H1 (cell line): ENCODE data around the gene PKP1. TPM values are rescaled to one million over a fixed set of nuclear protein-coding genes. Genes with fewer than 3 reads are reported as not detected.

Experiments
- CTCF ChIA-PET: fragments of 300-600 bp; sonication (Branson Sonifier 250); formaldehyde crosslinking; loops from one replicate; lab custom pipeline; 2021; ENCODE audit not compliant: partially characterized antibody; lab: Charles Lee
- POLR2A ChIA-PET: fragments of 300-600 bp; sonication (Branson Sonifier 250); formaldehyde crosslinking; loops from one replicate; lab custom pipeline; 2021; ENCODE audit warnings: inconsistent platforms; ENCODE audit not compliant: partially characterized antibody; lab: Charles Lee
- DNase-seq, 2 experiments: peaks; one replicate each; pipeline versions ENCODE4 v3.0.0 to v3.0.0-alpha.2; 2010 to 2022; ENCODE audit warnings: low spot score in 2 of 2, low read depth in 1 of 2, mixed read lengths in 1 of 2
- FAIRE-seq: peaks from 2 replicates; lab custom pipeline; 2011; peaks lifted over from hg19 to GRCh38; lab: Jason Lieb, UNC
- H2AFZ ChIP-seq: 2 replicates; pipeline ENCODE4 v1.8.1; 2012; ENCODE audit warnings: low read length, inconsistent platforms
- H2AK5ac ChIP-seq: 2 replicates; pipeline ENCODE4 v1.6.1; 2013; ENCODE audit warnings: low read depth, low read length
- H2BK120ac ChIP-seq: replicated peaks from 2 replicates; pipeline ENCODE3; 2013; ENCODE audit warnings: low read depth, low read length, inconsistent platforms
- H2BK12ac ChIP-seq: 2 replicates; pipeline ENCODE4 v1.6.1; 2013; ENCODE audit warnings: low read depth, low read length
- H2BK15ac ChIP-seq: 2 replicates; pipeline ENCODE4 v1.6.1; 2013; ENCODE audit warnings: low read length
- H2BK20ac ChIP-seq: 2 replicates; pipeline ENCODE4 v1.6.1; 2013; ENCODE audit warnings: low read length
- H2BK5ac ChIP-seq: 2 replicates; pipeline ENCODE4 v1.6.1; 2013; ENCODE audit warnings: low read depth, low read length
- H3K14ac ChIP-seq: 2 replicates; pipeline ENCODE4 v1.6.1; 2013; ENCODE audit warnings: inconsistent platforms; ENCODE audit not compliant: insufficient read length
- H3K18ac ChIP-seq: 2 replicates; pipeline ENCODE4 v1.6.1; 2013; ENCODE audit warnings: low read length; ENCODE audit errors: extremely low read depth
- H3K23ac ChIP-seq: 2 replicates; pipeline ENCODE4 v1.6.1; 2013; ENCODE audit warnings: inconsistent platforms; ENCODE audit not compliant: insufficient read length
- H3K23me2 ChIP-seq: 2 replicates; pipeline ENCODE4 v1.6.1; 2013; ENCODE audit warnings: low read depth, low read length
- H3K27ac ChIP-seq: 2 replicates; pipeline ENCODE4 v1.6.1; 2011; ENCODE audit warnings: low read depth, low read length, inconsistent platforms
- H3K27me3 ChIP-seq, 4 experiments: replicated peaks in 1 of 4; 1 replicate in 1 of 4; 2 replicates in 3 of 4; pipeline versions ENCODE4 v1.6.1 to v1.8.1; 2011 to 2013; ENCODE audit warnings: low read length in 3 of 4, mild to moderate bottlenecking in 3 of 4, inconsistent platforms in 2 of 4, mixed read lengths in 2 of 4, moderate library complexity in 1 of 4; ENCODE audit not compliant: control insufficient read depth in 3 of 4, insufficient read depth in 3 of 4; ENCODE audit errors: extremely low read depth in 1 of 4
- H3K36me3 ChIP-seq, 4 experiments: 2 replicates each; pipeline versions ENCODE4 v1.6.1 to v1.8.1; 2011 to 2013; ENCODE audit warnings: mild to moderate bottlenecking in 4 of 4, low read length in 3 of 4, moderate library complexity in 2 of 4, control low read depth in 1 of 4, inconsistent platforms in 1 of 4; ENCODE audit not compliant: insufficient read depth in 4 of 4, control insufficient read depth in 2 of 4
- H3K4ac ChIP-seq: replicated peaks from 2 replicates; pipeline ENCODE3; 2013; ENCODE audit warnings: low read length, low read depth, mixed read lengths, inconsistent platforms; ENCODE audit not compliant: insufficient read length
- H3K4me1 ChIP-seq, 4 experiments: replicated peaks in 1 of 4; 1 replicate in 1 of 4; 2 replicates in 3 of 4; pipeline versions ENCODE4 v1.6.1 to v1.8.1; 2011 to 2013; ENCODE audit warnings: low read length in 3 of 4, inconsistent platforms in 2 of 4, mixed read lengths in 1 of 4; ENCODE audit not compliant: insufficient read depth in 4 of 4, control insufficient read depth in 3 of 4
- H3K4me2 ChIP-seq, 2 experiments: 2 replicates each; pipeline versions ENCODE4 v1.6.1 to v1.8.1; 2011 to 2013; ENCODE audit warnings: low read depth in 2 of 2, low read length in 2 of 2, control low read depth in 1 of 2, inconsistent platforms in 1 of 2, mild to moderate bottlenecking in 1 of 2; ENCODE audit not compliant: insufficient read depth in 1 of 2
- H3K4me3 ChIP-seq, 4 experiments: fragments of 200-600, 300-600 bp in 1 of 4; sonication (generic), shearing (Covaris generic), sonication (Bioruptor Twin) in 1 of 4; 2 replicates each; pipeline versions ENCODE4 v1.5.1 to v1.8.1; 2011 to 2016; ENCODE audit warnings: low read length in 4 of 4, low read depth in 3 of 4, control low read depth in 2 of 4, inconsistent platforms in 2 of 4, mild to moderate bottlenecking in 2 of 4, mixed read lengths in 1 of 4, moderate library complexity in 1 of 4; ENCODE audit not compliant: insufficient read depth in 2 of 4; ENCODE audit errors: extremely low read depth in 1 of 4
- H3K56ac ChIP-seq: replicated peaks from 2 replicates; pipeline ENCODE3; 2013; ENCODE audit warnings: low read depth, mild to moderate bottlenecking, mixed read lengths, low read length, inconsistent platforms; ENCODE audit not compliant: insufficient read length
- H3K79me1 ChIP-seq: 2 replicates; pipeline ENCODE4 v1.6.1; 2013; ENCODE audit warnings: low read depth, low read length, control low read depth
- H3K79me2 ChIP-seq, 2 experiments: 2 replicates each; pipeline versions ENCODE4 v1.6.1 to v1.8.1; 2012 to 2013; ENCODE audit warnings: low read length in 2 of 2, mild to moderate bottlenecking in 2 of 2, inconsistent platforms in 1 of 2; ENCODE audit not compliant: insufficient read depth in 2 of 2, control insufficient read depth in 1 of 2
- H3K9ac ChIP-seq, 4 experiments: replicated peaks in 1 of 4; 1 replicate in 1 of 4; 2 replicates in 3 of 4; pipeline versions ENCODE4 v1.6.1 to v1.8.1; 2011 to 2013; ENCODE audit warnings: low read depth in 3 of 4, low read length in 3 of 4, control low read depth in 2 of 4, mild to moderate bottlenecking in 2 of 4, moderate library complexity in 2 of 4, inconsistent platforms in 1 of 4; ENCODE audit errors: extremely low read depth in 1 of 4
- H3K9me3 ChIP-seq, 2 experiments: 2 replicates each; pipeline versions ENCODE4 v1.6.1 to v1.8.1; 2012 to 2013; ENCODE audit warnings: mild to moderate bottlenecking in 2 of 2, moderate library complexity in 2 of 2, control low read depth in 1 of 2, inconsistent platforms in 1 of 2, low read depth in 1 of 2, low read length in 1 of 2, mixed read lengths in 1 of 2; ENCODE audit not compliant: insufficient read depth in 2 of 2
- H4K20me1 ChIP-seq, 2 experiments: replicated peaks in 1 of 2; 2 replicates each; pipeline versions ENCODE3 to v1.8.1; 2011 to 2013; ENCODE audit warnings: inconsistent platforms in 2 of 2, low read length in 2 of 2, mild to moderate bottlenecking in 1 of 2; ENCODE audit not compliant: insufficient read depth in 2 of 2, control insufficient read depth in 1 of 2
- H4K5ac ChIP-seq: 2 replicates; pipeline ENCODE4 v1.6.1; 2013; ENCODE audit warnings: low read length, low read depth, mixed read lengths, inconsistent platforms; ENCODE audit not compliant: insufficient read length
- H4K8ac ChIP-seq: 2 replicates; pipeline ENCODE4 v1.8.0; 2013; ENCODE audit warnings: mild to moderate bottlenecking, moderate library complexity, low read length, inconsistent platforms; ENCODE audit not compliant: insufficient read depth; ENCODE audit errors: extremely low read depth
- H4K91ac ChIP-seq: replicated peaks from 2 replicates; pipeline ENCODE3; 2013; ENCODE audit warnings: low read length, mixed read lengths, inconsistent platforms; ENCODE audit not compliant: insufficient read length
- CHD2 ChIP-seq: IDR thresholded peaks from 2 replicates; pipeline ENCODE4 v1.6.1; 2012; ENCODE audit warnings: low read length, improper control_type of control experiment
- CTBP2 ChIP-seq: IDR thresholded peaks from 2 replicates; pipeline ENCODE4 v1.7.0; 2011; ENCODE audit warnings: borderline replicate concordance, mild to moderate bottlenecking, moderate library complexity, mixed read lengths, low read length; ENCODE audit not compliant: insufficient read depth, insufficient read length
- EZH2 ChIP-seq: fragments of 200-600 bp; sonication (generic); IDR thresholded peaks from 2 replicates; pipeline ENCODE4 v1.7.1; 2012; ENCODE audit warnings: low read depth, mild to moderate bottlenecking, moderate library complexity, low read length, inconsistent platforms; ENCODE audit not compliant: severe bottlenecking
- GTF2F1 ChIP-seq: IDR thresholded peaks from 2 replicates; pipeline ENCODE4 v1.6.1; 2012; ENCODE audit warnings: low read depth, low read length, improper control_type of control experiment, borderline replicate concordance
- KDM4A ChIP-seq: IDR thresholded peaks from one replicate; pipeline ENCODE4 v1.7.1; 2012; ENCODE audit warnings: low read depth, mild to moderate bottlenecking, moderate library complexity, low read length, inconsistent platforms; ENCODE audit not compliant: severe bottlenecking
- KDM5A ChIP-seq: fragments of 200-600 bp; IDR thresholded peaks from 2 replicates; pipeline ENCODE4 v1.7.1; 2012; ENCODE audit warnings: mild to moderate bottlenecking, low read length, inconsistent platforms, mixed read lengths
- NRF1 ChIP-seq: IDR thresholded peaks from 2 replicates; pipeline ENCODE4 v1.6.1; 2011; ENCODE audit warnings: mild to moderate bottlenecking, low read depth, low read length, improper control_type of control experiment
- POLR2A ChIP-seq, 2 experiments: IDR thresholded peaks; 1 replicate in 1 of 2; 2 replicates in 1 of 2; pipeline ENCODE4 v1.6.1; 2011; ENCODE audit warnings: low read depth in 2 of 2, low read length in 2 of 2, mild to moderate bottlenecking in 2 of 2; ENCODE audit errors: control extremely low read depth in 1 of 2
- POU5F1 ChIP-seq: IDR thresholded peaks from 2 replicates; pipeline ENCODE4 v1.6.1; 2011; ENCODE audit warnings: low read depth, mild to moderate bottlenecking, low read length, moderate library complexity
- RAD21 ChIP-seq, 2 experiments: IDR thresholded peaks in 1 of 2; conservative IDR thresholded peaks in 1 of 2; 2 replicates each; pipeline ENCODE4 v1.6.1; 2011; ENCODE audit warnings: low read depth in 2 of 2, low read length in 2 of 2, improper control_type of control experiment in 1 of 2, inconsistent platforms in 1 of 2, mild to moderate bottlenecking in 1 of 2, moderate library complexity in 1 of 2
- SUZ12 ChIP-seq: fragments of 200-600 bp; sonication (generic); IDR thresholded peaks from 2 replicates; pipeline ENCODE4 v1.6.1; 2012; ENCODE audit warnings: mild to moderate bottlenecking, inconsistent platforms, low read length, moderate library complexity, mixed read lengths
- ZNF274 ChIP-seq: IDR thresholded peaks from 2 replicates; pipeline ENCODE4 v1.7.0; 2012; ENCODE audit warnings: low read length, borderline replicate concordance; ENCODE audit errors: extremely low read depth
- WGBS, 2 experiments: shearing (Covaris generic) in 1 of 2; methylation state at CpG; one replicate each; pipeline versions ENCODE4 v1.1.6 to v1.1.7; 2013 to 2015; ENCODE audit warnings: low lambda C conversion rate in 2 of 2, mixed read lengths in 2 of 2, inconsistent platforms in 1 of 2, low coverage in 1 of 2, missing lambda C conversion rate in 1 of 2; ENCODE audit not compliant: insufficient replicate concordance in 2 of 2, insufficient coverage in 1 of 2, insufficient read length in 1 of 2; ENCODE audit errors: extremely low coverage in 1 of 2, missing lambda C conversion rate in 1 of 2; 5-methylcytosine and 5-hydroxymethylcytosine counted together
- polyA plus RNA-seq, 7 experiments: library from polyadenylated mRNA; depleted of rRNA in 3 of 7; stranded (reverse) in 5 of 7; unstranded in 2 of 7; fragments of >200 nt in 5 of 7; fragments of 200-250 nt in 2 of 7; gene quantifications; 1 replicate in 5 of 7; 2 replicates in 1 of 7; 4 replicates in 1 of 7; pipeline versions ENCODE4 v1.2.1 to v1.2.3, GENCODE V29; 2011 to 2013; ENCODE audit warnings: missing spikeins in 2 of 7, mixed read lengths in 2 of 7
- total RNA-seq: library from RNA; stranded (reverse); fragmentation: NEBNext Ultra II Directional; extraction: Animal tissue kit (Norgen Biotek cat#: 25700); gene quantifications from 2 replicates; pipeline ENCODE4 v1.2.1, GENCODE V29; 2021
- TF ChIP-seq, protein P1 (sequence below): IDR thresholded peaks from 2 replicates; pipeline ENCODE4 v1.6.1; 2012; ENCODE audit warnings: low read length, inconsistent platforms

The PKP1 gene
- total and polyA plus RNA-seq, 2 of the 8 experiments (the other 6 are each of a cell fraction or from before 2014, with no cell fraction given), result 0.21 to 0.95 TPM

DNA sequence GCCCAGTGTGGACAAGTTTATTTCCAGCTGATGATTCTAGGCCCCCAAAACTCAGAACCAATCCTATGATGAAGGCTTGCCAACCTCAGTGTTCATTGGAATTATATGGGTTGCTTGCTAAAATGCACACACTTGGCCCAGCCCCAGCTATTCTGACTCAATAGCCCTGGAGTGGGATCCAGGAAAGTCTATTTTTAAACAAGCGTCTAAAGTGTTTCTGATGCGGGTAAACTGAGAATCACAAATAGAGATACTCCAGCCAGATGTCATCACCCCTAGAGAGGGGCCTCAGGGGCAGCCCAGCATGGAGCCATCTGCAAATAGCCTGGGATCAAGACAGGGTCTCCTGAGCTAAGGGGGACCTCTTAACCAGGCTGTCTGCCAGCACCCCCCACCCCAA, 46.0 kb downstream of the PKP1 start:
- no peak overlapping the region for H3K9ac ChIP-seq
- no peak overlapping the region for H3K56ac ChIP-seq
- H2AK5ac ChIP-seq, result no peak overlapping the region
- no peak overlapping the region for H4K91ac ChIP-seq
- no peak overlapping the region for H3K23ac ChIP-seq
- no peak overlapping the region for H2AFZ ChIP-seq
- no peak overlapping the region for H3K14ac ChIP-seq
- H3K4me1 ChIP-seq, result no peaks in the 10 kb centered on the region; a peak in 1 of 7 replicates
- H2BK5ac ChIP-seq, result no peak overlapping the region
- H4K8ac ChIP-seq, result no peak overlapping the region
- no peaks in the 10 kb centered on the region for H4K20me1 ChIP-seq
- H3K4me3 ChIP-seq, result no peak overlapping the region
- ChIA-PET CTCF (interaction anchor here (0.6 to 3.6 kb wide), 11 partner anchors 10 to 841 kb away, joined by 3 to 47 read pairs (median 3); no protein-coding TSS in a partner anchor), POLR2A (no interaction called here)
- no peak overlapping the region for H4K5ac ChIP-seq
- H3K18ac ChIP-seq, result no peak overlapping the region
- H3K27ac ChIP-seq, result no peak overlapping the region
- H3K4me2 ChIP-seq, result no peak overlapping the region
- DNase-seq, result no peak
- no peaks in the 10 kb centered on the region for H3K9me3 ChIP-seq
- no peaks in the 10 kb centered on the region for H3K79me2 ChIP-seq
- no peaks in the 10 kb centered on the region for H3K23me2 ChIP-seq
- 100% methylated on average over 2 of the region's 2 CpGs; no CpG with 5 or more reads in 1 of the 2 experiments for WGBS, 2 experiments
- no peak overlapping the region for H3K4ac ChIP-seq
- H2BK12ac ChIP-seq, result no peak overlapping the region
- no peak overlapping the region for H2BK120ac ChIP-seq
- H2BK20ac ChIP-seq, result no peak overlapping the region
- H3K79me1 ChIP-seq, result no peaks in the 10 kb centered on the region
- FAIRE-seq, result no peak
- no peak overlapping the region for H2BK15ac ChIP-seq
- no peaks in the 10 kb centered on the region for H3K27me3 ChIP-seq
- H3K36me3 ChIP-seq, result no peaks in the 10 kb centered on the region
- TF ChIP-seq KDM5A (no peak), POU5F1 (no peak), NRF1 (no peak), CTBP2 (no peak), GTF2F1 (no peak), CHD2 (no peak), EZH2 (no peak), RAD21 (IDR thresholded peaks at IDR 0.05 in 1 of 2, conservative IDR thresholded peaks at IDR 0.05 in 1 of 2; ENCODE audit: low read depth in 2 of 2, low read length in 2 of 2) (no peak), KDM4A (no peak), POLR2A (IDR thresholded peaks at IDR 0.05; ENCODE audit: control extremely low read depth in 1 of 2, low read depth in 2 of 2, low read length in 2 of 2) (no peak), SUZ12 (no peak), ZNF274 (no peak)
- TF ChIP-seq, protein P1, sequence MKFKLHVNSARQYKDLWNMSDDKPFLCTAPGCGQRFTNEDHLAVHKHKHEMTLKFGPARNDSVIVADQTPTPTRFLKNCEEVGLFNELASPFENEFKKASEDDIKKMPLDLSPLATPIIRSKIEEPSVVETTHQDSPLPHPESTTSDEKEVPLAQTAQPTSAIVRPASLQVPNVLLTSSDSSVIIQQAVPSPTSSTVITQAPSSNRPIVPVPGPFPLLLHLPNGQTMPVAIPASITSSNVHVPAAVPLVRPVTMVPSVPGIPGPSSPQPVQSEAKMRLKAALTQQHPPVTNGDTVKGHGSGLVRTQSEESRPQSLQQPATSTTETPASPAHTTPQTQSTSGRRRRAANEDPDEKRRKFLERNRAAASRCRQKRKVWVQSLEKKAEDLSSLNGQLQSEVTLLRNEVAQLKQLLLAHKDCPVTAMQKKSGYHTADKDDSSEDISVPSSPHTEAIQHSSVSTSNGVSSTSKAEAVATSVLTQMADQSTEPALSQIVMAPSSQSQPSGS, result no peak
